Measurements from ENCODE around the gene AK4. TPM values are rescaled to one million over a fixed set of nuclear protein-coding genes. Genes with fewer than 3 reads are reported as not detected.

Gene AK4
- total and polyA plus RNA-seq, 2 of the 8 experiments (the other 6 are each of a cell fraction or from before 2014, with no cell fraction given): 64.5 to 175 TPM

- no peak overlapping the region for H3K23ac ChIP-seq (ENCODE audit: insufficient read length)
- H3K9me3 ChIP-seq (ENCODE audit: insufficient read depth in 2 of 2, low read depth in 1 of 2, low read length in 1 of 2): no peaks in the 10 kb centered on the region
- H3K56ac ChIP-seq (replicated peaks; ENCODE audit: insufficient read length, low read depth, low read length): no peak overlapping the region
- ChIA-PET POLR2A (ENCODE audit: partially characterized antibody) (interaction anchor here (0.6 to 0.8 kb wide), 2 partner anchors 24 to 428 kb away, joined by 3 read pairs; no protein-coding TSS in a partner anchor), CTCF (ENCODE audit: partially characterized antibody) (interaction anchor here (0.8 to 2.1 kb wide), 3 partner anchors 9 to 46 kb away, joined by 3 to 5 read pairs (median 3); no protein-coding TSS in a partner anchor)
- H3K4me2 ChIP-seq (ENCODE audit: insufficient read depth in 1 of 2, low read depth in 2 of 2, low read length in 2 of 2): no peak overlapping the region
- no peak for DNase-seq (ENCODE audit: low read depth in 1 of 2, low spot score in 2 of 2)
- H2BK12ac ChIP-seq (ENCODE audit: low read depth, low read length): no peak overlapping the region
- H2BK120ac ChIP-seq (replicated peaks; ENCODE audit: low read depth, low read length): no peak overlapping the region
- no peak overlapping the region for H2AK5ac ChIP-seq (ENCODE audit: low read depth, low read length)
- H3K4me3 ChIP-seq (ENCODE audit: extremely low read depth in 1 of 4, insufficient read depth in 2 of 4, low read depth in 3 of 4, low read length in 4 of 4): no peak overlapping the region
- peak; percentile 7 for FAIRE-seq
- H4K91ac ChIP-seq (replicated peaks; ENCODE audit: insufficient read length, low read length): no peak overlapping the region
- peaks cover 0 to 36% of the 10 kb centered on the region in 2 experiments; a peak in 2 of 4 replicates for H3K79me2 ChIP-seq (ENCODE audit: control insufficient read depth in 1 of 2, insufficient read depth in 2 of 2, low read length in 2 of 2)
- no peaks in the 10 kb centered on the region for H4K20me1 ChIP-seq (replicated peaks in 1 of 2; ENCODE audit: control insufficient read depth in 1 of 2, insufficient read depth in 2 of 2, low read length in 2 of 2)
- 0 out of 8 replicates have a peak, but pooled peaks cover 0 to 7% (median 1%) of the 10 kb centered on the region in 4 experiments for H3K36me3 ChIP-seq (ENCODE audit: control insufficient read depth in 2 of 4, insufficient read depth in 4 of 4, low read length in 3 of 4)
- H3K18ac ChIP-seq (ENCODE audit: extremely low read depth, low read length): no peak overlapping the region
- no peaks in the 10 kb centered on the region; the same call in 1 of the 2 replicates for H3K23me2 ChIP-seq (ENCODE audit: low read depth, low read length)
- no peak overlapping the region for H3K27ac ChIP-seq (ENCODE audit: low read depth, low read length)
- 92% methylated on average over 2 of the region's 2 CpGs; no CpG with 5 or more reads in 1 of the 2 experiments for WGBS, 2 experiments (ENCODE audit: extremely low coverage in 1 of 2, insufficient coverage in 1 of 2, insufficient read length in 1 of 2, insufficient replicate concordance in 2 of 2, low coverage in 1 of 2, low lambda C conversion rate in 2 of 2, missing lambda C conversion rate in 1 of 2)
- H2BK5ac ChIP-seq (ENCODE audit: low read depth, low read length): no peak overlapping the region
- H2BK15ac ChIP-seq (ENCODE audit: low read length): no peak overlapping the region
- H3K14ac ChIP-seq (ENCODE audit: insufficient read length): no peak overlapping the region
- no peak overlapping the region for H2AFZ ChIP-seq (ENCODE audit: low read length)
- no peak overlapping the region for H4K8ac ChIP-seq (ENCODE audit: extremely low read depth, insufficient read depth, low read length)
- no peaks in the 10 kb centered on the region for H3K27me3 ChIP-seq (replicated peaks in 1 of 4; ENCODE audit: control insufficient read depth in 3 of 4, extremely low read depth in 1 of 4, insufficient read depth in 3 of 4, low read length in 3 of 4)
- no peaks in the 10 kb centered on the region for H3K4me1 ChIP-seq (replicated peaks in 1 of 4; ENCODE audit: control insufficient read depth in 3 of 4, insufficient read depth in 4 of 4, low read length in 3 of 4)
- peaks cover 3% of the 10 kb centered on the region; the same call in 1 of the 2 replicates for H3K79me1 ChIP-seq (ENCODE audit: low read depth, low read length)
- H3K9ac ChIP-seq (replicated peaks in 1 of 4; ENCODE audit: extremely low read depth in 1 of 4, low read depth in 3 of 4, low read length in 3 of 4): no peak overlapping the region
- no peak overlapping the region for H3K4ac ChIP-seq (replicated peaks; ENCODE audit: insufficient read length, low read depth, low read length)
- no peak overlapping the region for H2BK20ac ChIP-seq (ENCODE audit: low read length)
- H4K5ac ChIP-seq (ENCODE audit: insufficient read length, low read depth, low read length): no peak overlapping the region
- TF ChIP-seq CHD1 (IDR thresholded peaks at IDR 0.05; ENCODE audit: low read depth, low read length): no peak
- no peak for TF ChIP-seq YY1 (IDR thresholded peaks at IDR 0.05; ENCODE audit: low read depth, low read length)
- no peak for TF ChIP-seq SIN3A (conservative IDR thresholded peaks at IDR 0.05 in 1 of 2, IDR thresholded peaks at IDR 0.05 in 1 of 2; ENCODE audit: low read depth in 1 of 2, low read length in 2 of 2)
- TF ChIP-seq HDAC6 (IDR thresholded peaks at IDR 0.05; ENCODE audit: low read depth, low read length): no peak
- TF ChIP-seq EZH2 (IDR thresholded peaks at IDR 0.05; ENCODE audit: low read depth, low read length, severe bottlenecking): no peak
- TF ChIP-seq EP300 (IDR thresholded peaks at IDR 0.05; ENCODE audit: borderline replicate concordance in 1 of 2, low read depth in 2 of 2, low read length in 2 of 2): no peak
- TF ChIP-seq BCL11A (IDR thresholded peaks at IDR 0.05; ENCODE audit: low read depth in 2 of 2, low read length in 2 of 2): no peak
Measured at GRCh38 chr1:65189576-65190115, 41.6 kb downstream of the AK4 start.

Data from H1 (cell line).